ENCODE results near the gene TNFRSF25. TPM values are rescaled to one million over a fixed set of nuclear protein-coding genes. Genes with fewer than 3 reads are reported as not detected.

TNFRSF25 gene
- polyA plus RNA-seq, 1 of the 3 experiments (the other 2 are of a cell fraction), result 20.8 TPM

GRCh38 chr1:6460301-6461050 is 5.5 kb downstream of the TNFRSF25 start:
- POLR2A ChIA-PET, result interaction anchor here (0.7 kb wide), 1 partner anchor 27 kb away, joined by 3 read pairs; no protein-coding TSS in a partner anchor
- Histone ChIP-seq H3K9me2 (no peaks in the 10 kb centered on the region), H3K4me3 (ENCODE audit: low read depth in 2 of 2, low read length in 1 of 2) (no peak overlapping the region), H3K4me2 (no peak overlapping the region), H3K4me1 (ENCODE audit: control insufficient read depth in 1 of 2, insufficient read depth in 2 of 2, low read depth in 1 of 2, low read length in 1 of 2) (no peaks in the 10 kb centered on the region), H3K36me3 (replicated peaks in 1 of 2; ENCODE audit: control insufficient read depth in 1 of 2, insufficient read depth in 2 of 2, low read length in 1 of 2) (peaks cover 0 to 15% of the 10 kb centered on the region in 2 experiments), H3F3A (replicated peaks; ENCODE audit: insufficient read depth) (no peaks in the 10 kb centered on the region), H3K27ac (ENCODE audit: low read depth in 2 of 2, low read length in 1 of 2) (no peak overlapping the region), H3K79me2 (ENCODE audit: insufficient read depth) (no peaks in the 10 kb centered on the region), H3K9me3 (no peaks in the 10 kb centered on the region), H4K20me1 (ENCODE audit: insufficient read depth) (no peaks in the 10 kb centered on the region), H3K9ac (no peak overlapping the region), H3K27me3 (ENCODE audit: insufficient read depth) (no peaks in the 10 kb centered on the region; the same call in 1 of the 2 replicates), H2AFZ (ENCODE audit: low read depth) (no peak overlapping the region)
- TF ChIP-seq YY1 (IDR thresholded peaks at IDR 0.05; ENCODE audit: low read depth) (no peak), EP300 (IDR thresholded peaks at IDR 0.05; ENCODE audit: borderline replicate concordance in 1 of 2, low read depth in 1 of 2, low read length in 1 of 2) (no peak), GATA2 (CRISPR knock-in tag; IDR thresholded peaks at IDR 0.05) (no peak), FOXM1 (IDR thresholded peaks at IDR 0.05; ENCODE audit: low read depth) (no peak), MEF2A (IDR thresholded peaks at IDR 0.05; ENCODE audit: borderline replicate concordance, low read depth) (no peak), MAX (IDR thresholded peaks at IDR 0.05; ENCODE audit: low read depth) (no peak), RCOR1 (IDR thresholded peaks at IDR 0.05; ENCODE audit: low read length) (no peak), SMC3 (IDR thresholded peaks at IDR 0.05; ENCODE audit: low read depth, low read length) (no peak), JUND (IDR thresholded peaks at IDR 0.05) (no peak), RXRA (IDR thresholded peaks at IDR 0.05; ENCODE audit: borderline replicate concordance, low read depth) (no peak), EZH2phosphoT487 (IDR thresholded peaks at IDR 0.05; ENCODE audit: borderline replicate concordance, low read depth) (no peak), POLR2AphosphoS5 (IDR thresholded peaks at IDR 0.05; ENCODE audit: low read depth, low read length) (no peak), ZBTB33 (IDR thresholded peaks at IDR 0.05; ENCODE audit: borderline replicate concordance, low read depth) (no peak), NRF1 (IDR thresholded peaks at IDR 0.05; ENCODE audit: low read depth, low read length) (no peak), TAF1 (IDR thresholded peaks at IDR 0.05; ENCODE audit: borderline replicate concordance, low read depth, low read length) (no peak), USF2 (IDR thresholded peaks at IDR 0.05; ENCODE audit: borderline replicate concordance, low read depth, low read length) (no peak), RAD21 (IDR thresholded peaks at IDR 0.05; ENCODE audit: low read length) (no peak)
- TF ChIP-seq, protein P1, sequence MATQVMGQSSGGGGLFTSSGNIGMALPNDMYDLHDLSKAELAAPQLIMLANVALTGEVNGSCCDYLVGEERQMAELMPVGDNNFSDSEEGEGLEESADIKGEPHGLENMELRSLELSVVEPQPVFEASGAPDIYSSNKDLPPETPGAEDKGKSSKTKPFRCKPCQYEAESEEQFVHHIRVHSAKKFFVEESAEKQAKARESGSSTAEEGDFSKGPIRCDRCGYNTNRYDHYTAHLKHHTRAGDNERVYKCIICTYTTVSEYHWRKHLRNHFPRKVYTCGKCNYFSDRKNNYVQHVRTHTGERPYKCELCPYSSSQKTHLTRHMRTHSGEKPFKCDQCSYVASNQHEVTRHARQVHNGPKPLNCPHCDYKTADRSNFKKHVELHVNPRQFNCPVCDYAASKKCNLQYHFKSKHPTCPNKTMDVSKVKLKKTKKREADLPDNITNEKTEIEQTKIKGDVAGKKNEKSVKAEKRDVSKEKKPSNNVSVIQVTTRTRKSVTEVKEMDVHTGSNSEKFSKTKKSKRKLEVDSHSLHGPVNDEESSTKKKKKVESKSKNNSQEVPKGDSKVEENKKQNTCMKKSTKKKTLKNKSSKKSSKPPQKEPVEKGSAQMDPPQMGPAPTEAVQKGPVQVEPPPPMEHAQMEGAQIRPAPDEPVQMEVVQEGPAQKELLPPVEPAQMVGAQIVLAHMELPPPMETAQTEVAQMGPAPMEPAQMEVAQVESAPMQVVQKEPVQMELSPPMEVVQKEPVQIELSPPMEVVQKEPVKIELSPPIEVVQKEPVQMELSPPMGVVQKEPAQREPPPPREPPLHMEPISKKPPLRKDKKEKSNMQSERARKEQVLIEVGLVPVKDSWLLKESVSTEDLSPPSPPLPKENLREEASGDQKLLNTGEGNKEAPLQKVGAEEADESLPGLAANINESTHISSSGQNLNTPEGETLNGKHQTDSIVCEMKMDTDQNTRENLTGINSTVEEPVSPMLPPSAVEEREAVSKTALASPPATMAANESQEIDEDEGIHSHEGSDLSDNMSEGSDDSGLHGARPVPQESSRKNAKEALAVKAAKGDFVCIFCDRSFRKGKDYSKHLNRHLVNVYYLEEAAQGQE (IDR thresholded peaks at IDR 0.05; ENCODE audit: low read depth, low read length), result no peak
- WGBS (ENCODE audit: low lambda C conversion rate), result 88% methylated on average over 29 of the region's 39 CpGs
- no peak for DNase-seq
- CTCF ChIA-PET, result interaction anchor here (1.0 to 1.8 kb wide), 5 partner anchors 13 to 63 kb away, joined by 3 to 8 read pairs (median 5); no protein-coding TSS in a partner anchor
